ENCODE data around the gene LYRM4. TPM values are rescaled to one million over a fixed set of nuclear protein-coding genes. Genes with fewer than 3 reads are reported as not detected.

Gene LYRM4
- total and polyA plus RNA-seq, 2 experiments from 2014 or later: 51.0 to 62.0 TPM

DNA sequence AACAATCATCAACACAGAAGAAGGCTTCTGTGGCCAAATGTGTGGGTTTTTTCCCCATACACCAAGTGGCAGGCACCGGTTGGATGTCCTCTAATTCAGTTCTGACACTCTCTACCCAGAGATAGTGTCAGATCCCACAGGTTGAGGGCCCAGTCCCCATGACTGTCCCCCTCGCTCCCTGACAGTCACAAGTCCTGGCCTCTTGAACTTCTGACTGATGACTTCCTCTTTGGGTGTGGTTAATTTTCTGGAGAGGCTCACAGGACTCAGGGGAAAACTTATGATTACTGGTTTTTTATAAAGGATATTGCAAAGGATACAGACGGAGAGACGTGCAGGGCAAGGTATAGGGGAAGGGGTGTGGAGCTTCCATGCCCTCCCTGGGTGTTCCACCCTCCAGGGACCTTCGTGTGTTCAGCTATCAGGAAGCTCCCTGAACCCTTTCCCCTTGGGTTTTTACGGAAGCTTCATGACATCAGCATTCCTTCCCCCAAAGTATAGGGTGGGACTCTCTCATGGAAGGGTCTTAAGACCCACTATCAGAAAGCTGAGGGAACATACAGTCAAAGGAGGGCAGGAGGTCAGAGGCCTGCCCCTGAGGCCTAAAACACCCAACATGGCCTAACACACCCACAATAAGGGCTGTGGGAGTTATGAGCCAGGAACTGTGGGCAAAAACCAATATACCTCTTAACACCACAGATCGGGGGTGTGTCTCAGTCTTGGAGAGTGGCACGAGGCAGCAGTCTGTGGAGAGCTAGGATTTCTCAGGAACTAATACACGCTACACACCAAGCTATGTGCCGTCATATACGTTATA is 33.9 kb upstream of the LYRM4 start:
- Histone ChIP-seq H3K4me1 (ENCODE audit: insufficient read depth) (peaks cover 13% of the 10 kb centered on the region), H3K4me2 (no peak overlapping the region), H3K27ac (ENCODE audit: low read depth) (no peak overlapping the region), H3K4me3 (no peak overlapping the region), H4K20me1 (replicated peaks; ENCODE audit: insufficient read depth) (no peaks in the 10 kb centered on the region; the same call in 1 of the 2 replicates), H3K36me3 (ENCODE audit: insufficient read depth) (no peaks in the 10 kb centered on the region), H3F3A (replicated peaks; ENCODE audit: low read depth) (no peaks in the 10 kb centered on the region), H3K27me3 (ENCODE audit: insufficient read depth) (no peaks in the 10 kb centered on the region), H2AFZ (no peak overlapping the region), H3K9me2 (ENCODE audit: insufficient read depth) (peaks cover 8% of the 10 kb centered on the region; the same call in 1 of the 2 replicates), H3K79me2 (replicated peaks; ENCODE audit: insufficient read depth) (peaks cover 23% of the 10 kb centered on the region)
- ATAC-seq: no peak
- H3K9me3 Mint-ChIP-seq: no peaks in the 10 kb centered on the region
- no peak overlapping the region for H3K4me3 Mint-ChIP-seq
- no peak for TF ChIP-seq ZNF331 (CRISPR knock-in tag; IDR thresholded peaks at IDR 0.05; ENCODE audit: low read depth)
- TF ChIP-seq ZNF114 (CRISPR knock-in tag; IDR thresholded peaks at IDR 0.05): no peak
- TF ChIP-seq, protein P1, sequence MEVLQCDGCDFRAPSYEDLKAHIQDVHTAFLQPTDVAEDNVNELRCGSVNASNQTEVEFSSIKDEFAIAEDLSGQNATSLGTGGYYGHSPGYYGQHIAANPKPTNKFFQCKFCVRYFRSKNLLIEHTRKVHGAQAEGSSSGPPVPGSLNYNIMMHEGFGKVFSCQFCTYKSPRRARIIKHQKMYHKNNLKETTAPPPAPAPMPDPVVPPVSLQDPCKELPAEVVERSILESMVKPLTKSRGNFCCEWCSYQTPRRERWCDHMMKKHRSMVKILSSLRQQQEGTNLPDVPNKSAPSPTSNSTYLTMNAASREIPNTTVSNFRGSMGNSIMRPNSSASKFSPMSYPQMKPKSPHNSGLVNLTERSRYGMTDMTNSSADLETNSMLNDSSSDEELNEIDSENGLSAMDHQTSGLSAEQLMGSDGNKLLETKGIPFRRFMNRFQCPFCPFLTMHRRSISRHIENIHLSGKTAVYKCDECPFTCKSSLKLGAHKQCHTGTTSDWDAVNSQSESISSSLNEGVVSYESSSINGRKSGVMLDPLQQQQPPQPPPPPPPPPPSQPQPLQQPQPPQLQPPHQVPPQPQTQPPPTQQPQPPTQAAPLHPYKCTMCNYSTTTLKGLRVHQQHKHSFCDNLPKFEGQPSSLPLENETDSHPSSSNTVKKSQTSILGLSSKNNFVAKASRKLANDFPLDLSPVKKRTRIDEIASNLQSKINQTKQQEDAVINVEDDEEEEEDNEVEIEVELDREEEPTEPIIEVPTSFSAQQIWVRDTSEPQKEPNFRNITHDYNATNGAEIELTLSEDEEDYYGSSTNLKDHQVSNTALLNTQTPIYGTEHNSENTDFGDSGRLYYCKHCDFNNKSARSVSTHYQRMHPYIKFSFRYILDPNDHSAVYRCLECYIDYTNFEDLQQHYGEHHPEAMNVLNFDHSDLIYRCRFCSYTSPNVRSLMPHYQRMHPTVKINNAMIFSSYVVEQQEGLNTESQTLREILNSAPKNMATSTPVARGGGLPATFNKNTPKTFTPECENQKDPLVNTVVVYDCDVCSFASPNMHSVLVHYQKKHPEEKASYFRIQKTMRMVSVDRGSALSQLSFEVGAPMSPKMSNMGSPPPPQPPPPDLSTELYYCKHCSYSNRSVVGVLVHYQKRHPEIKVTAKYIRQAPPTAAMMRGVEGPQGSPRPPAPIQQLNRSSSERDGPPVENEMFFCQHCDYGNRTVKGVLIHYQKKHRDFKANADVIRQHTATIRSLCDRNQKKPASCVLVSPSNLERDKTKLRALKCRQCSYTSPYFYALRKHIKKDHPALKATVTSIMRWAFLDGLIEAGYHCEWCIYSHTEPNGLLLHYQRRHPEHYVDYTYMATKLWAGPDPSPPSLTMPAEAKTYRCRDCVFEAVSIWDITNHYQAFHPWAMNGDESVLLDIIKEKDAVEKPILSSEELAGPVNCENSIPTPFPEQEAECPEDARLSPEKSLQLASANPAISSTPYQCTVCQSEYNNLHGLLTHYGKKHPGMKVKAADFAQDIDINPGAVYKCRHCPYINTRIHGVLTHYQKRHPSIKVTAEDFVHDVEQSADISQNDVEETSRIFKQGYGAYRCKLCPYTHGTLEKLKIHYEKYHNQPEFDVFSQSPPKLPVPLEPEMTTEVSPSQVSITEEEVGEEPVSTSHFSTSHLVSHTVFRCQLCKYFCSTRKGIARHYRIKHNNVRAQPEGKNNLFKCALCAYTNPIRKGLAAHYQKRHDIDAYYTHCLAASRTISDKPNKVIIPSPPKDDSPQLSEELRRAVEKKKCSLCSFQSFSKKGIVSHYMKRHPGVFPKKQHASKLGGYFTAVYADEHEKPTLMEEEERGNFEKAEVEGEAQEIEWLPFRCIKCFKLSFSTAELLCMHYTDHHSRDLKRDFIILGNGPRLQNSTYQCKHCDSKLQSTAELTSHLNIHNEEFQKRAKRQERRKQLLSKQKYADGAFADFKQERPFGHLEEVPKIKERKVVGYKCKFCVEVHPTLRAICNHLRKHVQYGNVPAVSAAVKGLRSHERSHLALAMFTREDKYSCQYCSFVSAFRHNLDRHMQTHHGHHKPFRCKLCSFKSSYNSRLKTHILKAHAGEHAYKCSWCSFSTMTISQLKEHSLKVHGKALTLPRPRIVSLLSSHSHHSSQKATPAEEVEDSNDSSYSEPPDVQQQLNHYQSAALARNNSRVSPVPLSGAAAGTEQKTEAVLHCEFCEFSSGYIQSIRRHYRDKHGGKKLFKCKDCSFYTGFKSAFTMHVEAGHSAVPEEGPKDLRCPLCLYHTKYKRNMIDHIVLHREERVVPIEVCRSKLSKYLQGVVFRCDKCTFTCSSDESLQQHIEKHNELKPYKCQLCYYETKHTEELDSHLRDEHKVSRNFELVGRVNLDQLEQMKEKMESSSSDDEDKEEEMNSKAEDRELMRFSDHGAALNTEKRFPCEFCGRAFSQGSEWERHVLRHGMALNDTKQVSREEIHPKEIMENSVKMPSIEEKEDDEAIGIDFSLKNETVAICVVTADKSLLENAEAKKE (CRISPR knock-in tag; IDR thresholded peaks at IDR 0.05): no peak
- TF ChIP-seq, protein P2, sequence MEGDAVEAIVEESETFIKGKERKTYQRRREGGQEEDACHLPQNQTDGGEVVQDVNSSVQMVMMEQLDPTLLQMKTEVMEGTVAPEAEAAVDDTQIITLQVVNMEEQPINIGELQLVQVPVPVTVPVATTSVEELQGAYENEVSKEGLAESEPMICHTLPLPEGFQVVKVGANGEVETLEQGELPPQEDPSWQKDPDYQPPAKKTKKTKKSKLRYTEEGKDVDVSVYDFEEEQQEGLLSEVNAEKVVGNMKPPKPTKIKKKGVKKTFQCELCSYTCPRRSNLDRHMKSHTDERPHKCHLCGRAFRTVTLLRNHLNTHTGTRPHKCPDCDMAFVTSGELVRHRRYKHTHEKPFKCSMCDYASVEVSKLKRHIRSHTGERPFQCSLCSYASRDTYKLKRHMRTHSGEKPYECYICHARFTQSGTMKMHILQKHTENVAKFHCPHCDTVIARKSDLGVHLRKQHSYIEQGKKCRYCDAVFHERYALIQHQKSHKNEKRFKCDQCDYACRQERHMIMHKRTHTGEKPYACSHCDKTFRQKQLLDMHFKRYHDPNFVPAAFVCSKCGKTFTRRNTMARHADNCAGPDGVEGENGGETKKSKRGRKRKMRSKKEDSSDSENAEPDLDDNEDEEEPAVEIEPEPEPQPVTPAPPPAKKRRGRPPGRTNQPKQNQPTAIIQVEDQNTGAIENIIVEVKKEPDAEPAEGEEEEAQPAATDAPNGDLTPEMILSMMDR (conservative IDR thresholded peaks at IDR 0.05; ENCODE audit: low read depth in 2 of 2): no peak
- TF ChIP-seq CREB1 (CRISPR knock-in tag; IDR thresholded peaks at IDR 0.05; ENCODE audit: low read depth): no peak
- no peak for TF ChIP-seq POLR2AphosphoS5 (IDR thresholded peaks at IDR 0.05; ENCODE audit: low read depth)
- TF ChIP-seq NANOG (IDR thresholded peaks at IDR 0.05; ENCODE audit: borderline replicate concordance): no peak
- no peak for TF ChIP-seq STAT1 (IDR thresholded peaks at IDR 0.05; ENCODE audit: unreplicated experiment)
- no peak for TF ChIP-seq EZH2 (IDR thresholded peaks at IDR 0.05; ENCODE audit: low read depth, unreplicated experiment)
- no peak for TF ChIP-seq EZH2phosphoT487 (IDR thresholded peaks at IDR 0.05; ENCODE audit: unreplicated experiment)
- TF ChIP-seq, protein P3, sequence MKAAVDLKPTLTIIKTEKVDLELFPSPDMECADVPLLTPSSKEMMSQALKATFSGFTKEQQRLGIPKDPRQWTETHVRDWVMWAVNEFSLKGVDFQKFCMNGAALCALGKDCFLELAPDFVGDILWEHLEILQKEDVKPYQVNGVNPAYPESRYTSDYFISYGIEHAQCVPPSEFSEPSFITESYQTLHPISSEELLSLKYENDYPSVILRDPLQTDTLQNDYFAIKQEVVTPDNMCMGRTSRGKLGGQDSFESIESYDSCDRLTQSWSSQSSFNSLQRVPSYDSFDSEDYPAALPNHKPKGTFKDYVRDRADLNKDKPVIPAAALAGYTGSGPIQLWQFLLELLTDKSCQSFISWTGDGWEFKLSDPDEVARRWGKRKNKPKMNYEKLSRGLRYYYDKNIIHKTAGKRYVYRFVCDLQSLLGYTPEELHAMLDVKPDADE (IDR thresholded peaks at IDR 0.05): no peak
- TF ChIP-seq, protein P4, sequence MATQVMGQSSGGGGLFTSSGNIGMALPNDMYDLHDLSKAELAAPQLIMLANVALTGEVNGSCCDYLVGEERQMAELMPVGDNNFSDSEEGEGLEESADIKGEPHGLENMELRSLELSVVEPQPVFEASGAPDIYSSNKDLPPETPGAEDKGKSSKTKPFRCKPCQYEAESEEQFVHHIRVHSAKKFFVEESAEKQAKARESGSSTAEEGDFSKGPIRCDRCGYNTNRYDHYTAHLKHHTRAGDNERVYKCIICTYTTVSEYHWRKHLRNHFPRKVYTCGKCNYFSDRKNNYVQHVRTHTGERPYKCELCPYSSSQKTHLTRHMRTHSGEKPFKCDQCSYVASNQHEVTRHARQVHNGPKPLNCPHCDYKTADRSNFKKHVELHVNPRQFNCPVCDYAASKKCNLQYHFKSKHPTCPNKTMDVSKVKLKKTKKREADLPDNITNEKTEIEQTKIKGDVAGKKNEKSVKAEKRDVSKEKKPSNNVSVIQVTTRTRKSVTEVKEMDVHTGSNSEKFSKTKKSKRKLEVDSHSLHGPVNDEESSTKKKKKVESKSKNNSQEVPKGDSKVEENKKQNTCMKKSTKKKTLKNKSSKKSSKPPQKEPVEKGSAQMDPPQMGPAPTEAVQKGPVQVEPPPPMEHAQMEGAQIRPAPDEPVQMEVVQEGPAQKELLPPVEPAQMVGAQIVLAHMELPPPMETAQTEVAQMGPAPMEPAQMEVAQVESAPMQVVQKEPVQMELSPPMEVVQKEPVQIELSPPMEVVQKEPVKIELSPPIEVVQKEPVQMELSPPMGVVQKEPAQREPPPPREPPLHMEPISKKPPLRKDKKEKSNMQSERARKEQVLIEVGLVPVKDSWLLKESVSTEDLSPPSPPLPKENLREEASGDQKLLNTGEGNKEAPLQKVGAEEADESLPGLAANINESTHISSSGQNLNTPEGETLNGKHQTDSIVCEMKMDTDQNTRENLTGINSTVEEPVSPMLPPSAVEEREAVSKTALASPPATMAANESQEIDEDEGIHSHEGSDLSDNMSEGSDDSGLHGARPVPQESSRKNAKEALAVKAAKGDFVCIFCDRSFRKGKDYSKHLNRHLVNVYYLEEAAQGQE (IDR thresholded peaks at IDR 0.05; ENCODE audit: unreplicated experiment): no peak
- no peaks in the 10 kb centered on the region for H3K36me3 Mint-ChIP-seq (ENCODE audit: low read depth)
- peak overlapping the region; percentile 19; the same call in 1 of the 2 replicates for H3K27ac Mint-ChIP-seq
- peaks cover 4% of the 10 kb centered on the region for H3K27me3 Mint-ChIP-seq (ENCODE audit: insufficient read depth, low read depth, poor library complexity)
- no peak for DNase-seq (ENCODE audit: low spot score)
- H3K4me1 Mint-ChIP-seq: peaks cover 23% of the 10 kb centered on the region
